HG02870 (cell line): ENCODE results near the gene CDK5R1.
"Not testable (repeated sequence)": the region's sequence is repeated elsewhere in the genome, so short reads cannot be mapped to it uniquely, and the experiment has no call there.

Experiments used
- ATAC-seq: cut with Tn5 transposase; IDR thresholded peaks from one replicate; pipeline ENCODE4 v1.9.1; 2021; ENCODE audit warnings: mild to moderate bottlenecking, moderate library complexity; ENCODE audit not compliant: unreplicated experiment

Gene CDK5R1

DNA sequence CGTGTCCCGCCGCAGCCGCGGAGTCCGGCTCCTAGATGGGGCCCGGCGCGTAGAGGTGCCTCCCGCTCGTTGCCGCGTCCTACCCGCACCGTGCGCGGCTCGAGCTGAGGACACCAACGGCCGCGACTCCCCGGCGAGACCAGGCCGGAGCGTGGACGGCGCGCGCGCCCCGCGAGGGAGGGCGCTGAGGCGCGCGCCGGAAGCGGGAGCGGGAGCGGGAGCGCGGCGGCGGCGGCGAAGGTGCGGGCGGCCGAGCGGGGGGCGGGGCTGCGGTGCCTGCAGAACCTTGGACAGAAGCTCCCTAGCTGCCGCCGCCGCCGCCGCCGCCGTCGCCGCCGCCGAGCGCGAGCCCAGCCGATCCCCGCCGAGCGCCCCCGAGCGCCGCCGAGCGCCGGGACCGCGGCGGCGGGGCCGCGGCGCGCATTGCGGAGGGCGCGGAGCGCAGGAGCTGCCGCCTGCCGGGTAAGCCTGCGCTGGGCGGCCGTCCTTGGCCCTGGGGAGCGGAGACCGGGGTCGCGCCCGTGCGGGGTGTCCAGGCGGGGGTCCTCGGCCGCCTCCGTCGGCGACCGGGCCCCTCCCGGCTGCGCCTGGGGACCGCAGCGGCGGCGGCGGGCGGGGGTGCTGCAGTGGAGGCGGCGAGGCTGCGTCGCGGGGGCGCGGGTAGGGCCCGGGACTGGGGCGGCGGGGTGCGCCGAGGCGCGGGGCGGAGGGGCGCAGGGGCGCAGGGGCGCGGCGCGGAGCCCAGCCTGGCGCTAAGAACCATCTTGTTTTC, at the start of gene CDK5R1:
Gene CDK5R1 (plus strand): TSS at position 293 of the 772 bp plus-strand sequence. CDS start 628 bp downstream, outside the sequence.
- ATAC-seq, result peak; percentile 32

DNA sequence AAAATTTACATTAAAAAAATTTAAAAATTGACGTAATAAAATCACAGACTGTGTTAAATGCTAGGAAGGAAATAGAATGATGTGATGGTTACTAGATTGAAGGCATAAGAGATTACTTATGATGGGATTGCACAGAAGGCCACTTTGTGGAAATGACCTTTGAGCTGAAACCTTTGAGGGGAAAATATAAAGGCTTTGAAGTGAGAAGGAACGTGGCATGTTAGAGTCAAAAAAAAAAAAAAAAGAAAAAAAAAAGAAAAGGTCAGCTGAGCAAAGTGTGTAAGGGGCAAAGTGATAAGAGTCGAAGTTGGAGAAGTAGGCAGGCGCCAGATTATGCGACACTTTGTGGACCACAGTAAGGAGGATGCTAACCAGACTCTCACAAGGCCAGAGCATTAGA, 46.1 kb upstream of the CDK5R1 start:
- ATAC-seq, result no peak

DNA sequence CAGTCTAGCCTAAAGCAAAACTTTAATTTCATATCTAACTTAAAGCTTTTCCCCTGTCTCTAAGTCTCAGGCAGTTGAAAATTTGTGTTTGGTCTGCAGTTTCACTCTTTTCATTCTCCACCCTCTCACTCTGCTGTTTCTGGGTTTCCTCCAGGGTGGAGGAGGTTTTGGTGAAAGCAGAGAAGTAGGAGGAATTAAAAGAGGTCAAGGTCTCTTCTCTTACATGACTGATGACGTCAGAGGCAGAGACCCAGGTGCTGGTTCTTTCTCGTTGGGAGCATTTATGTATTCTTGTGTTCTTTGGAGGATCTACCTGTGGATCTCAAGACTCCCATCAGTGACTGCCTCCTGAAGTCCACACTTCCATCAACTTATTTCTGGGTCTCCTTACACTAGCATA, 44.9 kb upstream of the CDK5R1 start:
- ATAC-seq, result no peak

DNA sequence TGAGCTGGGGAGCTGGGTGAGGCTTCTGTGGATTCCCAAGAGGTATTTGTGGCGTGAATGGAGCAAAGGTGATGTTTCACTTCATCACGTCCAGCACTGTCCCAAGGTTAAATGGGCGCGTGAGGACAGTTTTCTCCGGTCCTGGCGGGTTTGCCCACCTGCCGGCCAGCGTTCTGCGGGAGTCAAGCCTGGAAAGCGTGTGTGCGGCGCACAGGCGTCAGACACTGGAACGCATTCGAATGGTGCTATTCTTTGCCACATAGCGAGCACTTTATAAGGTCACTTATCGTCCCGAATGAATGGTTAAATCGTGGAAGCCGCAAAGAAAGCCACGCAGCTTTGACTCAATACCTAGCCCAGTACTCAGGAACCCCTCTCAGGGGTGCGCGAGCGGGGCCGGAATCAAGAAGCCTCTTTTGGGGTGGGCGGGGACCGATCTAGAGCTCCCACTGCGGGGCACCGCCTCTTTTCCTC, 42.9 kb upstream of the CDK5R1 start:
- no peak for ATAC-seq

DNA sequence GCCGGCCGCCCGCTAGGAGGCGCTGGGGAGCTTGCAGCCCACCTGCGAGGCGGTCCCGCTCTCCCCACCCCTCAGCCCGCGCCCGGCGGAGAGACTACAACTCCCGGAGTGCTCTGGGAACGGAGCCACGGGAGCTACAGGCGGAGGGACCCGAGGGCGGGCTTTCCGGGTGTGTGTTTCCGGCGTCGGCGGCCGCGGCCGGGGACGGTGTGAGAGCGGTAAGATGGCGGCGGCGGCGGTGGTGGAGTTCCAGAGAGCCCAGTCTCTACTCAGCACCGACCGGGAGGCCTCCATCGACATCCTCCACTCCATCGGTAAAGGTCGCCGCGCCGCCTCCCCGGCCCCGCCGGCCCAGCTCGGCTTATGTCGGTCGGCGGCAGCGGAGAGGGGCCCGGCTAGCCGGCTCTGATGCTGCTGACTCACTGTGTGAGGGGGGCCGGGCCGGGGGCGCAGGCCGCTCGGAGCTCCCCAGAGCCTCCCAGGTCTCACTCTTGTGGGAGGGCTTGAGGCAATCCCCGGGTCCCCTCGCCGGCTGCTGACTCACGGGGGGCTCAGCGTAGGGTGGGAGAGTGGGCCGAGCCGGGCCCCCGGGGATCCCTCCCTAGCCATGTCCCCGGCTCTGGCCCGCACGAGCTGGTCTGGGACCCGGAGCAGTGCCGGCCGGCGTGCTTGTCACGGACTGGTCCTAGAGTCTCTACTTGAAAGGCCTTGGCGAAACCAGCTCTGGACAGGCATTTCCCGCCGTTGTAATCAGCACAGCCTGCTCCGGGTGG, 42.3 kb upstream of the CDK5R1 start, which contains the start of gene PSMD11:
Gene PSMD11 (plus strand): TSS at position 210 of the 773 bp plus-strand sequence. CDS start 14 bp downstream, at position 224.
- ATAC-seq, result peak; percentile 89

DNA sequence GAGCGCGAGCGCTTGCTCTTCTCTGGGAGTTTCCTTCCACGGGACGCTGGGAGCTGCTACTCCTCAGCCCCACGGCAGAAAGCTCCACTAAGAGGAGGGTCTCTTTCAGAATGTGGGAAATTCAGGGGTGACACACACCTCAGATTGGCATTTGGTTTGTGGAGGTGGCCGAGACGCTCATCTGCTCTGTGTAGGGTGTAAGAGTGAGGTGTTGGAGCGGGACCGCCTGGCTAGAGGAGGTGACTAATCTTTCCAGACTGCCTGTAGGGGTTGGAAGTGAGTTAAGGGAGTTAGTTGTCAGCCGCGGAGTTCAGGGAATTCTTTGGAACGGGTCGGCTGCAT, 41.7 kb upstream of the CDK5R1 start:
- ATAC-seq, result peak; percentile 5

DNA sequence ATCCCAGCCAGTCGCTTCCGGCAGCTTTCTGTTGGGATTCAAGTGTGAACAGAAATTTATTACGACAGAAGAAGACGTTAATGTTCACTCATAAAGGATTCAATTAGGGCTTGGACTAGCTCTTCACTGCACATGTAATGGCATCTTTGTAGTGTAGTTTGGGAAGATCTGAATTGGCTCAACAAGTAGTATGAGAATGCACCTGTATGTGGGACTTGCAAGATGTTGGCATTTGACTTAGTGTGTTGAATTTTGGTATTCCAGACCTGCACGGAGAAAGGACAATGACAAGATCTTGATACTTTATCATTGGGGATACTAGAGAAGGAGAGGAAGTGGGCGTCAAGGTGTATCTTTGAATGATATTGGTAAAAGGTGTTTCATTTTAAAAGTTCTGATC, 41.3 kb upstream of the CDK5R1 start:
- ATAC-seq, result no peak

DNA sequence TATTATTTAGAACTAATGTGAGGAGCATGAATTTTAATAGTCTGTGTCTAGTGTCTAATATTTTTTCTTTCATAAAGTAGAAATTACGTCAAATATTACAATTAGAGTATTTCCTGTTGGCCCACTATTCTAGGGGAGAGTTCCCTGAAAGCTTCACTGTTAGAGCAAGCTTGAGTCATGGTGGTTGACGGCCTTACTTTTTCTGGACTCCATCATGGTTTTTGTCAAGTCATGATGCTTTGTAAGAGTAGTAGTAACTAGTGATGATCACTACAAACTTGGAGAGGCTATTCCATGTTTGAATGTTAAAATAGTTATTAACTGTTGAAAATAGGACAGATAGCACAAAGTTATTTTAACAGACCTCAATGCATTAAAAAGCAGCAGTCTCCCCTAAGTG, 40.8 kb upstream of the CDK5R1 start:
- ATAC-seq, result no peak

DNA sequence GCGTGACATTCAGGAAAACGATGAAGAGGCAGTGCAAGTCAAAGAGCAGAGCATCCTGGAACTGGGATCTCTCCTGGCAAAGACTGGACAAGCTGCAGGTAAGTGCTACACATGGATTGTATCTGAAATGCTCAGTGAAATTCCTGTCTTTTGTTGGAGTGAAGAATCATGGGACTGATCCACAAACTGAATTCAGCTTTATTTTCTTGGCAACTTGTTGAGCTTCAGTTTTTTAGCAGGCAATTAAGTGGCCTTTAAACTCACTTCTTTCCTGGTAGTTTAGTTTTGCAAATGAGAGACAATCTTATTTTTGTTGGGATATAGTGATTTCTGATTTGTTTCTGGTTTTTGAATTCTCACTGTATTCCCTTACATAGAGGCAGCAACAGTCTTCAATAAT, 39.8 kb upstream of the CDK5R1 start:
- no peak for ATAC-seq

DNA sequence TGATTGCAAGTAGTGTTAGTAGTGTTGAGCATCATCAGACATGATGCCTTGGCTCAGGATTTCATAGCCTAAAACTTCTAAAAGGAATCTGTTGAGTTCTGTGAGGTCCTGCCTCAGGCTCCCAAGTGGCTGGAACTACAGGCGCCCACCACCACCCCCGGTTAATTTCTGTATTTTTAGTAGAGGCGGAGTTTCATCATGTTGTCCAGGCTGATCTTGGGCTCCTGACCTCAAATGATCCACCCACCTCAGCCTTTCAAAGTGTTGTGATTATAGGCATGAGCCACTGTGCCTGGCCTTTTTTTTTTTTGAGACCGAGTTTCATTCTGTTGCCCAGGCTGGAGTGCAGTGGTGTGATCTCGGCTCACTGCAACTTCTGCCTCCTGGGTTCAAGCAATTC, 36.8 kb upstream of the CDK5R1 start:
- ATAC-seq, result no peak

DNA sequence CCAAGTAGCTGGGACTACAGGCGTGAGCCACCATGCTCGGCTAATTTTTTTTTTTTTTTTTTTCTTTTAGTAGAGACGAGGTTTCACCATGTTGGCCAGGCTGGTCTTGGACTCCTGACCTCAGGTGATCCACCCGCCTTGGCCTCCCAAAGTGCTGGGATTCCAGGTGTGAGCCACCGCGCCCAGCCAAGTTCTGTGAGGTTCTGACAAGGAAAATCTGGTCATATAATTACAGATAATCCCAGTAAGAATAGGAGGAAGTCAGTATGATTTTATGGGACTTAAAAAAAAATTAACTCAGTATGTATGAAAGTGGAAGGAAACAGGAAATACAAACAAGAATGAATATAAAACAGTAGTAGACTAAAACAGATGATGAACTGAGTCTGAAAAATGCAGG, 36.4 kb upstream of the CDK5R1 start:
- not testable (repeated sequence) for ATAC-seq

DNA sequence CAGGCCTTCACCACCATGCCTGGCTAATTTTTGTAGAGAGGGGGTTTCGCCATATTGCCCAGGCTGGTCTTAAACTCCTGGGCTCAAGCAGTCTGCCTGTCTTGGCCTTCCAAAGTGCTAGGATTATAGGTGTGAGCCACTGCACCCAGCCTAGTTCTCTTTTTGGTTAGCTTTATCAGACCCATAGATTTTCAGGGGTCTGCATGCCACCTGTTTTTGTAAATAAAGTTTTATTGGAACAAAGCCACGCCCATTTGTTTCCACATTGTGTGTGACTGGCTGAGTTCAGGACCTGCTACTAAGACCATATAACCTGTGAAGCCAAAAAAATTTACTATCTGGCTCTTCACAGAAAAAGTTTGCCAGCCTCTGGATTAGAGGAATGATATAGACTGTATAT, 34.9 kb upstream of the CDK5R1 start:
- no peak for ATAC-seq

DNA sequence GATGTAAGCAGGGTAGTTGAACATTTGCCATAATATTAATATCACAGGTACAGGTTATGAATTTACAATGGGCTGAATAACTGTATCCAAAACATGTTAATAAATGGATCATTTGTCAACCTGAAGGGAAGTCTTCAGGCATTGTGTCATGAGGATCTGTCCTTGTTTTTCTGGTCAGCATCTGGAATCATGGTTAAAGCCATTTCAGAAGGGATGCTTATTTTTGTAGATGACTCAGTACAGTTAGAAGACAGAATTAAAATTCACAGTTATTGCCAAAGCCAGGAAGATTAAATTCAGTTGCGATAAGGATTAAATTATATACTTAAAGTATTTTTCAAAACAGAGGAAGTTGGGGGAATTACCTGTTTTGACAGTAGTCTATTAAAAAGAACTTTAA, 34.5 kb upstream of the CDK5R1 start:
- ATAC-seq, result no peak

DNA sequence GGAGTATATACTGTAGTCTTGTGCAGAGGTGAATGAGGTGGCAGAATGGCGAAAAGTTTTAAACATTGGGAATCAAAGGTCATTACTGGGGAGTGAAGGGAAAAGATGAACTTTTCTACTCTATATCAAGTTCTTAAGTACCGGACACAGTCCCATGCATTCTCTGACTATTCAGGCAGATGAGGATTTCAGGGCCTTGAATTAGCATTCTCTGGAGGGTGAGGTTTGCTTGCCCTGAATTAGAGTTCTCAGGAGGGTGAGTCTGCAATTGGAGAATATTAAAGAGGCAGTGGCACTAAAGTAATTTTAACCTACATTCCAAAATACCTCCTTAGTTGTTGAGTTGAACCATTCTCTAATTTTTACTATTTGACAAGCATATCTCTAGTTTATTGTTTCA, 33.4 kb upstream of the CDK5R1 start:
- ATAC-seq, result no peak

DNA sequence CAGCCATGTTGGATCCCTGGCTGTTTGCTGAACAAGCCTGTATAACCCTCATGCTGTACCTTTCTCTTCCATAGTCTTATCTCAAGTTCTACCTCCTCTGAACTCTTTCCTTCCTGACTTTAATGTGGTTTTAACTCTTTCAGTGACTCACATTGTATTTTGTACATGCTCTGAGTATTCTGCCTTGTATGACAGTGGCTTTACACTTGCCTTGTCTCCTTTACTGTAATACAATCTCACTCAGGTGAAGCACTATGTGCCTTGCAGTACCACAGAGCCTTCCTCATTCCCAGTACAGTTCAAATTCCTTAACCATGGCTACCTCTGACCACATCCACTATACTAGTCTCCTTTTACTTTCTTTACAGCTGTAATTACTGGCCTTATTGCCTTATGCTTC, 28.4 kb upstream of the CDK5R1 start:
- ATAC-seq, result no peak

DNA sequence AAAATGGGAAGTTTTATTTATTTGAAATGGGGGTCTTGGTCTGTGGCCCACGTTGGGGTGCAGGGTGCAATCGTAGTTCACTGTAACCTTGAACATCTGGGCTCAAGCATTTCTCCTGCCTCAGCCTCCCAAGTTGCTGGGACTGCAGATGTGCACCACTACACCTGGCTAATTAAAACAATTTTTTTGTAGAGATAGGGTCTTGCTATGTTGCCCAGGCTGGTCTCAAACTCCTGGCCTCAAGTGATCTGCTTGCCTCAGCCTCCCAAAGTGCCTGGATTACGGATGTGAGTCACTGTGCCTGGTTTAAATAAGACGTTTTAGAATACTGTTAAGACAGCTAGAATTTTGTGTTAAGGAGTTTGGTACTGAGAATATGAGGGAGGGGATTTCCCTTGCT, 26.7 kb upstream of the CDK5R1 start:
- no peak for ATAC-seq

DNA sequence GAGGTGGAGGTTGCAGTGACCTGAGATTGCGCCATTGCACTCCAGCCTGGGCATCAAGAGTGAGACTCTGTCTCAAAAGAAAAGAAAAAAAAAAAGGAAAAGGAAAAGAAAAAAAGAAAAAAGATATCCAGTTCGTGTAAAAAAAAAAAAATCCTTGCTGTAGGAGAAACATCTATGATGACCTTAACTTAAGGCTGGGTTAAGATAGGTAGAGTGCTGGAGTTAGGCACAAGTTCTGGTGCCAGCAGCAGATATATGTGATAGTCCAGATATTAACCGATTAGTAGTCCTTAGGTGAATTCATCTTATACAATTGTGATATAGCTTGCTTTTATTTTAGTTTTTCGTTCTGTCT, 25.3 kb upstream of the CDK5R1 start:
- ATAC-seq, result no peak

DNA sequence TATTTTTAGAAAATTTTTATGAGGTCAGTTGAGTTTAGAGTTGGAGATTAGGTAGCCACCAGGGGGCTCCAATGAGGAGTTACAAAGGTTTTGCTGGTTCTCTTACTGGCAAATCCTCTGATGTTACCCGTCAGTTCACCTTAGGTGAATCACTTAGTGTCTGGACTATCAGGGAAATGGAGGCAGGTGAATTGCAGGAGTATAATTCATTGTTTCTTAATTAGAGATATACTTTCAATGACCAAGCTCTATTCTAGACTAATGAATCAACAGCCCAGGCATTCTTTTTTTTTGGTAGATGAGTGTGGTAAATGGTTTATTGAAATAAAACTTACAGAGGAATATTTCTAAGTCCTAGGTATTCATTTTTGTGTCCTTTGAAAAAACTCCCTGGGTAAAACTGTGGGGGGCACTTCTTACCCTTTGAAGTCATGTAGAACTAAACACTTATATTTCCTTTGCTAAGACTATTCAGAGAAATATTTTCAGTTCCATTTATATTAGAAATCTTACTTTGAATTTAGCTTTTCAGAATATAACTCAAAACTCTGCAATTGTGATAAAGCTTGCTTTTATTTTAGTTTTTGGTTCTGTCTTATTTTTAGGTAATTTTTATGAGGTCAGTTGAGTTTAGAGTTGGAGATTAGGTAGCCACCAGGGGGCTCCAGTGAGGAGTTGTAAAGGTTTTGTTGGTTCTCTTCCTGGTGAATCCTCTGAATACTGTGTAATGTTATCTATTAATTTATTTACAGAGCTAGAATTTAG, 24.8 kb upstream of the CDK5R1 start:
- no peak for ATAC-seq

DNA sequence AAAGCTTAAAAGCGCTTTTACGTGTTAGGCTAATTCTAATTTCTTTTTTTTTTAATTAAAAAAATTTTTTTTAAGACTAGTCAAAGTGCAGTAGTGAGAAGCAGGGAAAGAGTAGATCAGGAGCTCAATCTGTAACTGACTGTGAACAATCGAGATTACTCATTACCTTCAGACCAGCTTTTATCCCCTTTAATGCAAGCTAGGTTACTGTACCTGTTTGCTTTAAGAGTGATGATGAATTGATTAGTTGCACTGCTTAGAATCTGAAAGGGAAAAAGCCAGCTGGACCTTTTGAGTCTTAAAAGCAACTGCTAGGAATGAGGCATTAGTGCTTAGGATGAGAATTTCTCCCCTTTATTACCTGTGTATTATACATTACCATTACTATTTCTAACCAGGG, 23.5 kb upstream of the CDK5R1 start:
- ATAC-seq, result no peak

DNA sequence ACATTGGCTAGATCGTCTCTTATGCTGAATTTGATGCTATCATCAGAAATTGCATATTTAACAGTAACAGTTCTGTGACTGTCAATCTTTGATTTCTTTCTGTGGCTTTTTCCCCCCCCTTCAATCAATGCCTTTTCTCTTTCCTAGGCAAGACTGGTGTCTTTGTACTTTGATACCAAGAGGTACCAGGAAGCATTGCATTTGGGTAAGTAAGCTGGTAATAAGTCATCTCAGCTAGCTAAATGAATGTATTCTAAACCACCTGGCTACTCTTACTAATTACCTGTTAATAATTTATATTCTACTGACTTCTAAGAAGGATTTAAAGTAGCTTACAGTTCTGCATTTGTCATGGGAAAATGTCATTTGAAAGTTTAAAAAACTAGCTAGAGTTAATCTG, 22.4 kb upstream of the CDK5R1 start:
- ATAC-seq, result no peak

DNA sequence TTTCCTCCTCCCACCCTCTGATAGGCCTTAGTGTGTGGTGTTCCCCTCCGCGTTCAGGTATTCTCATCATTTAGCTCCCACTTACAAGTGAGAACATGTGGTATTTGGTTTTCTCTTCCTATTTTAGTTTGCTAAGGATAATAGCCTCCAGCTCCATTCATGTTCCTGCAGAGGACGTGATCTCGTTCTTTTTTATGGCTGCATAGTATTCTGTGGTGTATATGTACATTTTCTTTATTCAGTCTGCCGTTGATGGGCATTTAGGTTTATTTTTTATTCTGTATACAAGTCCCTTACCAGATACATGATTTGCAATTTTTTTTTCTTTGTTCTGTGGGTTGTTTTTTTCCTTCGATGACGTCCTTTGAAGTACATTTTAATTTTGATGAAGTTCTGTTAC, 18.8 kb upstream of the CDK5R1 start:
- ATAC-seq, result no peak
